Activated CD8-positive, alpha-beta T cell treated with anti-CD3 and anti-CD28 coated beads for 36 hours (primary cell): ENCODE results near the gene LIPC. TPM values are rescaled to one million over a fixed set of nuclear protein-coding genes. Genes with fewer than 3 reads are reported as not detected.

Experiments used
- ATAC-seq: fragments of 200-7000 bp; cut with Tn5 transposase; one replicate; pipeline ENCODE4 v1.10.0; 2021; ENCODE audit warnings: mild to moderate bottlenecking, moderate library complexity
- CTCF ChIA-PET: fragments of 350-600 bp; sonication (Branson Sonifier 250); formaldehyde crosslinking; loops from one replicate; lab custom pipeline; 2021; ENCODE audit warnings: antibody characterized with exemption; lab: Charles Lee
- POLR2A ChIA-PET: fragments of 350-600 bp; sonication (Branson Sonifier 250); formaldehyde crosslinking; loops from one replicate; lab custom pipeline; 2021; ENCODE audit warnings: antibody characterized with exemption; lab: Charles Lee
- DNase-seq: peaks from one replicate; pipeline ENCODE4 v3.0.0-alpha.2; 2020
- H3K27ac Mint-ChIP-seq: one replicate; pipeline ENCODE4 v1.8.0; 2021; ENCODE audit warnings: mild to moderate bottlenecking, mixed read lengths
- H3K27me3 Mint-ChIP-seq: one replicate; pipeline ENCODE4 v1.8.0; 2021; ENCODE audit warnings: mixed read lengths
- H3K36me3 Mint-ChIP-seq: one replicate; pipeline ENCODE4 v1.8.0; 2021; ENCODE audit warnings: low read depth, mixed read lengths
- H3K4me1 Mint-ChIP-seq: one replicate; pipeline ENCODE4 v1.8.0; 2021; ENCODE audit warnings: low read depth, mixed read lengths
- H3K4me3 Mint-ChIP-seq: one replicate; pipeline ENCODE4 v1.8.0; 2021; ENCODE audit warnings: mild to moderate bottlenecking, moderate library complexity, mixed read lengths
- H3K9me3 Mint-ChIP-seq: one replicate; pipeline ENCODE4 v1.8.0; 2021; ENCODE audit warnings: mixed read lengths
- intact Hi-C: fragments of 100-400 bp; cut with micrococcal nuclease; formaldehyde crosslinking; loops from one replicate; pipeline ENCODE4 v1.10.0; 2022
- total RNA-seq, 2 experiments: library from RNA; stranded (reverse); gene quantifications; one replicate each; pipeline ENCODE4 v1.2.3, GENCODE V29; 2021
- TF ChIP-seq, protein P1 (sequence below): fragments of 200-600 bp; IDR thresholded peaks from one replicate; pipeline ENCODE4 v1.8.0; 2022; ENCODE audit warnings: antibody characterized with exemption, mild to moderate bottlenecking

LIPC gene
- total RNA-seq, 2 experiments from 2014 or later = 1.0 to 1.2 TPM

DNA sequence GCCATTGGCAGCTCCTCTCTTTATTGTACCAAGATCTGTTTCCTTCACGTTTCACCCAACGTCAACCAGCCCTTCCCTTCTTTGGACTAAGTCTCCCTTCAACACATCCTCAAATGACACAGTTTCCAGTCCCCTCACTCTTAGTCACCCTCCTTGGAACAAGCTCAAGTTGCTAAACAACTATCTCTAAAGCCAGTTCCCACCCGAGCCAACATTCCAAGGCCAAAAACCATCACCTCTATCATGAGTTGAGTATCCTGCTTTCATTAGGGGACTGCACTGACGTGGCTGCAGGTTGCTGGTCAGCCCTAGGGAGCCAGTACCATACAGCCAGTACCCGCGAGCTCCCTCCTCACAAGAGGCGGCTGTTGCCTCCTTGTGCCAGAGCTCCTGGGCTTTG lies 73.8 kb downstream of the LIPC start:
- intact Hi-C loops = no loop called here
- Mint-ChIP-seq H3K4me1 (peaks cover 19% of the 10 kb centered on the region), H3K4me3 (no peak overlapping the region), H3K27ac (no peak overlapping the region), H3K9me3 (no peaks in the 10 kb centered on the region), H3K36me3 (no peaks in the 10 kb centered on the region), H3K27me3 (no peaks in the 10 kb centered on the region)
- POLR2A ChIA-PET = interaction anchor here (1.7 kb wide), 1 partner anchor 10 kb away, joined by 6 read pairs; no protein-coding TSS in a partner anchor
- CTCF ChIA-PET = interaction anchor here (3.3 kb wide), 1 partner anchor 11 kb away, joined by 14 read pairs; no protein-coding TSS in a partner anchor
- TF ChIP-seq, protein P1, sequence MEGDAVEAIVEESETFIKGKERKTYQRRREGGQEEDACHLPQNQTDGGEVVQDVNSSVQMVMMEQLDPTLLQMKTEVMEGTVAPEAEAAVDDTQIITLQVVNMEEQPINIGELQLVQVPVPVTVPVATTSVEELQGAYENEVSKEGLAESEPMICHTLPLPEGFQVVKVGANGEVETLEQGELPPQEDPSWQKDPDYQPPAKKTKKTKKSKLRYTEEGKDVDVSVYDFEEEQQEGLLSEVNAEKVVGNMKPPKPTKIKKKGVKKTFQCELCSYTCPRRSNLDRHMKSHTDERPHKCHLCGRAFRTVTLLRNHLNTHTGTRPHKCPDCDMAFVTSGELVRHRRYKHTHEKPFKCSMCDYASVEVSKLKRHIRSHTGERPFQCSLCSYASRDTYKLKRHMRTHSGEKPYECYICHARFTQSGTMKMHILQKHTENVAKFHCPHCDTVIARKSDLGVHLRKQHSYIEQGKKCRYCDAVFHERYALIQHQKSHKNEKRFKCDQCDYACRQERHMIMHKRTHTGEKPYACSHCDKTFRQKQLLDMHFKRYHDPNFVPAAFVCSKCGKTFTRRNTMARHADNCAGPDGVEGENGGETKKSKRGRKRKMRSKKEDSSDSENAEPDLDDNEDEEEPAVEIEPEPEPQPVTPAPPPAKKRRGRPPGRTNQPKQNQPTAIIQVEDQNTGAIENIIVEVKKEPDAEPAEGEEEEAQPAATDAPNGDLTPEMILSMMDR = no peak
- DNase-seq = no peak
- ATAC-seq = no peak

DNA sequence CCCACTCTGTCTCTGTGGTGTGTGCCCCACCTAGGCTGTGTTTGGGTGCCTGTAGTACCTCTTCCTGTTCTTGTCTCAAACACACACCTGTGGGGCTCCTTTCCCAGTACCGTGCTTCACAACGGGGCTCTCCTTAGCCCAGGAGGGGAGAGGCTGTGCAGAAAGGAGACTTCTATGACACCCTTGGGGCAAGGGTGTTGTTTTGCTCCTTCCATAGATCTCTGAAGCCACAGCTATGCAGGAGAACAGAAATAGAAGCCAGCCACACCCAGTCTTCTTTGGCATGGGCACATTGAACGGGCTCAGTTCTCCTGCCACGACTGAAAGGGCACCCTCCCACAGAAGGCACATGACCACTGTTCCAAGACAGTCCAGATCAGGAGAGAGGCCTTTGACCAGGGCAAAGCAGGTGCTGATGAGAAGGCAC lies 74.3 kb downstream of the LIPC start:
- ChIA-PET CTCF (interaction anchor here (3.3 kb wide), 1 partner anchor 10 kb away, joined by 14 read pairs; no protein-coding TSS in a partner anchor), POLR2A (interaction anchor here (1.7 kb wide), 1 partner anchor 9 kb away, joined by 6 read pairs; no protein-coding TSS in a partner anchor)
- H3K9me3 Mint-ChIP-seq = no peaks in the 10 kb centered on the region
- H3K4me3 Mint-ChIP-seq = no peak overlapping the region
- intact Hi-C loops = no loop called here
- H3K27ac Mint-ChIP-seq = no peak overlapping the region
- TF ChIP-seq, protein P1 = no peak
- ATAC-seq (no peak), DNase-seq (no peak)
- peaks cover 19% of the 10 kb centered on the region for H3K4me1 Mint-ChIP-seq
- H3K36me3 Mint-ChIP-seq = no peaks in the 10 kb centered on the region
- no peaks in the 10 kb centered on the region for H3K27me3 Mint-ChIP-seq

DNA sequence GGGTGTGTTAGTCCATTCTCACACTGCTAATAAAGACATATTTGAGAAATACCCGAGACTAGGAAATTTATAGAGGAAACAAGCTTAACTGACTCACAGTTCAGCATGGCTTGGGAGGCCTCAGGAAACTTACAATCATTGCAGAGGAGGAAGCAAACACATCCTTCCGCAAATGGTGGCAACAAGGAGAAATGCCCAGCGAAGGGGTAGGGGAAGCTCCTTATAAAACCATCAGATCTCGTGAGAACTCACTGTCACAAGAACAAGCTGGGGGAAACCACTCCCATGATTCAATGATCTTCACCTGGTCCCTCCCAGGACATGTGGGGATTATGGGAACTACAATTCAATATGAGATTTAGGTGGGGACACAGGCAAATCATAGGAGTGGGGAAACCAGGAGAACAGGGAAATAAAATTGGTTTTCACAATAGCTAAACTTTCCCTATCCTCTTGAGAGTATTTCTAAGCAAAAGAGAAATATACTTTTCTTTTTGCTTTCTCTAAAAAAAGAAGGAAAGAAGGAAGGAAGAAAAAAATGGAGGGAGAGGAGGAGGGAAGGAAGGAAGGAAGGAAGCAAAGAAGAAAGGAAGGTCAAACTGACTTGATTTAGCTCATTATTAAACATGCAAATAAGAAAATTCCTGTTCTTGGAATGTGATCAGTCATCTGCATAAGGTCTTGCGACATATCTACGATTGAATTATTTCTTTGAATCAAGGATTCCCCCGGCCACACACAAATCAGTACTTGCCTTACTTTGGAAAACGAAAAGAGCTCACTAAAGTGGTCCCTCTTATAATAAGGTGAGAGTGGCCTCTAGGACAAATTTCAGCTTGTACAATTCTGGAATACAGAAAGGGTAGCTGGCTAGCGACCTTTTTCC lies 75.2 kb downstream of the LIPC start:
- ChIA-PET POLR2A (interaction anchor here (1.4 to 1.7 kb wide), 2 partner anchors 8 to 11 kb away, joined by 4 to 6 read pairs; no protein-coding TSS in a partner anchor), CTCF (interaction anchor here (0.8 to 3.3 kb wide), 4 partner anchors 9 to 149 kb away, joined by 3 to 14 read pairs (median 3); no protein-coding TSS in a partner anchor)
- ATAC-seq (no peak), DNase-seq (no peak)
- no peak overlapping the region for H3K4me3 Mint-ChIP-seq
- H3K36me3 Mint-ChIP-seq = no peaks in the 10 kb centered on the region
- TF ChIP-seq, protein P1 = no peak
- peaks cover 19% of the 10 kb centered on the region for H3K4me1 Mint-ChIP-seq
- no peak overlapping the region for H3K27ac Mint-ChIP-seq
- H3K9me3 Mint-ChIP-seq = no peaks in the 10 kb centered on the region
- intact Hi-C loops = no loop called here
- H3K27me3 Mint-ChIP-seq = no peaks in the 10 kb centered on the region

DNA sequence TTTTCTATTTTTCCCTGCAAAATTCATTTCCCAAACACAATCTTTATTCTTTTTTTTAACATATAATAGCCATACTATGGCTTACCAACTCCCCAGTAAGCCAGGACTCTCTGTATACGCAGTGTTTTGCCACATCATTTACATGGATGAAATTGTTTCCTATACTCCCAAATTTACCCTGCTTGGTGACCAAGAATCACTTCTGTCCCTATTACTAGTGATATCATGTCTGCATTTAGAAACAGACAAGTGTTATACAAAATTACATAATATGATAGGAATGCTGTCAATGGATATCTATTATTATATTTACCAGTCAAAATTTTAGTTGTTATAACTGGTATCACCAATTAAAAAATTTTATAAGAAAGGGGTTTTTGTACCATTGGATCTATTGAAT lies 77.8 kb downstream of the LIPC start:
- ATAC-seq (no peak), DNase-seq (no peak)
- TF ChIP-seq, protein P1 = no peak
- Mint-ChIP-seq H3K4me3 (no peak overlapping the region), H3K4me1 (peaks cover 18% of the 10 kb centered on the region), H3K27me3 (no peaks in the 10 kb centered on the region), H3K9me3 (no peaks in the 10 kb centered on the region), H3K27ac (no peak overlapping the region), H3K36me3 (no peaks in the 10 kb centered on the region)
- CTCF ChIA-PET = no interaction called here
- POLR2A ChIA-PET = no interaction called here
- intact Hi-C loops = no loop called here
